ENCODE results near the gene UNC93A. TPM values are rescaled to one million over a fixed set of nuclear protein-coding genes. Genes with fewer than 3 reads are reported as not detected.
A peak's percentile ranks its signal among the peaks of the same experiment; 100 is the strongest.
"Not testable (repeated sequence)": the region's sequence is repeated elsewhere in the genome, so short reads cannot be mapped to it uniquely, and the experiment has no call there.

UNC93A gene
- total RNA-seq, 1 donor from 2014 or later = not detected

- Histone ChIP-seq H3K27ac (ENCODE audit: low read depth, low read length) (no peak overlapping the region), H3K4me1 (ENCODE audit: control insufficient read depth in 3 of 3, insufficient read depth in 3 of 3, low read length in 3 of 3) (peaks cover 7 to 9% (median 8%) of the 10 kb centered on the region in 3 donors), H3K9ac (ENCODE audit: low read depth in 1 of 3, low read length in 3 of 3) (no peak overlapping the region), H3K4me3 (ENCODE audit: low read length in 3 of 3) (peak overlapping the region; percentile 52 to 61 (median 60)), H3K27me3 (ENCODE audit: control insufficient read depth in 3 of 3, insufficient read depth in 3 of 3, low read length in 3 of 3) (peaks cover 28 to 38% (median 28%) of the 10 kb centered on the region in 3 donors), H3K36me3 (ENCODE audit: control insufficient read depth in 3 of 3, insufficient read depth in 3 of 3, low read length in 3 of 3) (no peaks in the 10 kb centered on the region), H3K9me3 (ENCODE audit: control insufficient read depth in 3 of 3, low read length in 3 of 3) (peaks cover 0 to 4% (median 0%) of the 10 kb centered on the region in 3 donors)
Measured at GRCh38 chr6:167350731-167351655, 59.9 kb downstream of the UNC93A start.

- Histone ChIP-seq H3K4me1 (ENCODE audit: control insufficient read depth in 3 of 3, insufficient read depth in 3 of 3, low read length in 3 of 3) (peaks cover 7 to 9% (median 8%) of the 10 kb centered on the region in 3 donors), H3K27me3 (ENCODE audit: control insufficient read depth in 3 of 3, insufficient read depth in 3 of 3, low read length in 3 of 3) (peaks cover 30 to 34% (median 32%) of the 10 kb centered on the region in 3 donors), H3K4me3 (ENCODE audit: low read length in 3 of 3) (peak overlapping the region in 2 of 3 donors; percentile 52 to 61), H3K36me3 (ENCODE audit: control insufficient read depth in 3 of 3, insufficient read depth in 3 of 3, low read length in 3 of 3) (no peaks in the 10 kb centered on the region), H3K9ac (ENCODE audit: low read depth in 1 of 3, low read length in 3 of 3) (no peak overlapping the region), H3K27ac (ENCODE audit: low read depth, low read length) (no peak overlapping the region), H3K9me3 (ENCODE audit: control insufficient read depth in 3 of 3, low read length in 3 of 3) (peaks cover 0 to 4% (median 0%) of the 10 kb centered on the region in 3 donors)
Measured at GRCh38 chr6:167351656-167352345, 60.7 kb downstream of the UNC93A start.

GRCh38 chr6:167356874-167357273, 65.8 kb downstream of the UNC93A start:
- H3K27me3 ChIP-seq (ENCODE audit: control insufficient read depth in 3 of 3, insufficient read depth in 3 of 3, low read length in 3 of 3) = peaks cover 8 to 17% (median 12%) of the 10 kb centered on the region in 3 donors
- no peaks in the 10 kb centered on the region for H3K4me1 ChIP-seq (ENCODE audit: control insufficient read depth in 3 of 3, insufficient read depth in 3 of 3, low read length in 3 of 3)
- H3K36me3 ChIP-seq (ENCODE audit: control insufficient read depth in 3 of 3, insufficient read depth in 3 of 3, low read length in 3 of 3) = no peaks in the 10 kb centered on the region
- no peak overlapping the region for H3K9ac ChIP-seq (ENCODE audit: low read depth in 1 of 3, low read length in 3 of 3)
- H3K9me3 ChIP-seq (ENCODE audit: control insufficient read depth in 3 of 3, low read length in 3 of 3) = peaks cover 0 to 4% (median 0%) of the 10 kb centered on the region in 3 donors
- H3K27ac ChIP-seq (ENCODE audit: low read depth, low read length) = no peak overlapping the region
- no peak overlapping the region for H3K4me3 ChIP-seq (ENCODE audit: low read length in 3 of 3)

- not testable (repeated sequence) for H3K36me3 ChIP-seq (ENCODE audit: control insufficient read depth in 3 of 3, insufficient read depth in 3 of 3, low read length in 3 of 3); H3K9me3 ChIP-seq (ENCODE audit: control insufficient read depth in 3 of 3, low read length in 3 of 3); H3K4me1 ChIP-seq (ENCODE audit: control insufficient read depth in 3 of 3, insufficient read depth in 3 of 3, low read length in 3 of 3); H3K27ac ChIP-seq (ENCODE audit: low read depth, low read length); H3K9ac ChIP-seq (ENCODE audit: low read depth in 1 of 3, low read length in 3 of 3); H3K4me3 ChIP-seq (ENCODE audit: low read length in 3 of 3)
- H3K27me3 ChIP-seq (ENCODE audit: control insufficient read depth in 3 of 3, insufficient read depth in 3 of 3, low read length in 3 of 3) = peaks cover 0 to 13% (median 12%) of the 10 kb centered on the region in 3 donors
Measured at GRCh38 chr6:167358394-167358793, 67.3 kb downstream of the UNC93A start.

- H3K27me3 ChIP-seq (ENCODE audit: control insufficient read depth in 3 of 3, insufficient read depth in 3 of 3, low read length in 3 of 3); H3K36me3 ChIP-seq (ENCODE audit: control insufficient read depth in 3 of 3, insufficient read depth in 3 of 3, low read length in 3 of 3); H3K4me3 ChIP-seq (ENCODE audit: low read length in 3 of 3); H3K4me1 ChIP-seq (ENCODE audit: control insufficient read depth in 3 of 3, insufficient read depth in 3 of 3, low read length in 3 of 3); H3K9ac ChIP-seq (ENCODE audit: low read depth in 1 of 3, low read length in 3 of 3); H3K27ac ChIP-seq (ENCODE audit: low read depth, low read length); H3K9me3 ChIP-seq (ENCODE audit: control insufficient read depth in 3 of 3, low read length in 3 of 3): not testable (repeated sequence)
Measured at GRCh38 chr6:167361170-167361569, 70.1 kb downstream of the UNC93A start.

Other genes with a start within 250 kb of the UNC93A start
- 0.52 TPM for gene CCR6, start 168.2 kb upstream of the UNC93A start, total RNA-seq
- not detected for gene GPR31, start 133.3 kb upstream of the UNC93A start, total RNA-seq
- gene TTLL2, start 33.8 kb downstream of the UNC93A start, total RNA-seq = not detected

All from skeletal muscle tissue (tissue), 4 donors.